H1 (cell line): Measurements from ENCODE around the gene SLC37A1. TPM values are rescaled to one million over a fixed set of nuclear protein-coding genes. Genes with fewer than 3 reads are reported as not detected.

Experiments
- BACH1 ChIP-seq: IDR thresholded peaks from 2 replicates; pipeline ENCODE4 v1.6.1; 2012; ENCODE audit warnings: low read length, improper control_type of control experiment
- GABPA ChIP-seq: IDR thresholded peaks from 2 replicates; pipeline ENCODE4 v1.6.1; 2011; ENCODE audit warnings: mild to moderate bottlenecking, low read length, moderate library complexity, borderline replicate concordance; ENCODE audit not compliant: insufficient read depth
- SAP30 ChIP-seq: fragments of 300-600 bp; sonication (generic); IDR thresholded peaks from 2 replicates; pipeline ENCODE4 v1.7.1; 2012; ENCODE audit warnings: low read length, moderate library complexity, mild to moderate bottlenecking, inconsistent platforms; ENCODE audit not compliant: insufficient read depth, insufficient replicate concordance
- SIX5 ChIP-seq: IDR thresholded peaks from 2 replicates; pipeline ENCODE4 v1.6.1; 2011; ENCODE audit warnings: mild to moderate bottlenecking, low read depth, low read length
- SP1 ChIP-seq: IDR thresholded peaks from 2 replicates; pipeline ENCODE4 v1.6.1; 2011; ENCODE audit warnings: low read depth, low read length
- SRF ChIP-seq: IDR thresholded peaks from 2 replicates; pipeline ENCODE4 v1.6.1; 2011; ENCODE audit warnings: mild to moderate bottlenecking, low read depth, low read length, moderate library complexity
- TAF1 ChIP-seq: IDR thresholded peaks from 2 replicates; pipeline ENCODE4 v1.6.1; 2011; ENCODE audit warnings: mild to moderate bottlenecking, low read depth, low read length
- TBP ChIP-seq: IDR thresholded peaks from 2 replicates; pipeline ENCODE4 v1.6.1; 2011; ENCODE audit warnings: low read depth, low read length, improper control_type of control experiment
- YY1 ChIP-seq: IDR thresholded peaks from 2 replicates; pipeline ENCODE4 v1.6.1; 2011; ENCODE audit warnings: low read depth, mild to moderate bottlenecking, low read length
- polyA plus RNA-seq, 7 experiments: library from polyadenylated mRNA; depleted of rRNA in 3 of 7; stranded (reverse) in 5 of 7; unstranded in 2 of 7; fragments of >200 nt in 5 of 7; fragments of 200-250 nt in 2 of 7; gene quantifications; 1 replicate in 5 of 7; 2 replicates in 1 of 7; 4 replicates in 1 of 7; pipeline versions ENCODE4 v1.2.1 to v1.2.3, GENCODE V29; 2011 to 2013; ENCODE audit warnings: missing spikeins in 2 of 7, mixed read lengths in 2 of 7
- total RNA-seq: library from RNA; stranded (reverse); fragmentation: NEBNext Ultra II Directional; extraction: Animal tissue kit (Norgen Biotek cat#: 25700); gene quantifications from 2 replicates; pipeline ENCODE4 v1.2.1, GENCODE V29; 2021
- TF ChIP-seq, protein P1 (sequence below): fragments of 300-600 bp; sonication (generic); IDR thresholded peaks from 2 replicates; pipeline ENCODE4 v1.7.1; 2012; ENCODE audit warnings: low read length, moderate library complexity, mild to moderate bottlenecking, inconsistent platforms; ENCODE audit not compliant: insufficient replicate concordance
- TF ChIP-seq, protein P2 (sequence below): IDR thresholded peaks from 2 replicates; pipeline ENCODE4 v1.6.1; 2011; ENCODE audit warnings: low read length, improper control_type of control experiment

The SLC37A1 gene
- total and polyA plus RNA-seq, 2 of the 8 experiments (the other 6 are each of a cell fraction or from before 2014, with no cell fraction given): 15.6 to 30.9 TPM

DNA sequence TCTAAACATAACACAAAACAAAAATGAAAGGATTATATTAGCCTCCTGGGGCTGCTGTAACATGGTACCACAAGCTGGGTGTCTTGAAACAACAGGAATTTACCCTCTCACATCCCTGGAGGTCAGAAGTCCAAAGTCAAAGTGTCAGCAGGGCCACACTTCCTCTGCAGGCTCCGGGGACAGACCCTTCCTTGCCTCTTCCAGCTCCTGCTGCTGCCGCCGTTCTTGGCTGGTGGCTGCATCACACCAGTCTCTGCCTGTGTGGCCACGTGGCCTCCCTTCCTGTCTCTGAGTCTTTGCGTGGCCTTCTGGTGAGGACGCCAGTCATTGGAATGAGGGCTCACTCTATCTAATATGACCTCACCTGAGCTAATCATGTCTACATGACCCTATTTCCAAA lies 8.2 kb downstream of the SLC37A1 start (continued):
- TF ChIP-seq, protein P1, sequence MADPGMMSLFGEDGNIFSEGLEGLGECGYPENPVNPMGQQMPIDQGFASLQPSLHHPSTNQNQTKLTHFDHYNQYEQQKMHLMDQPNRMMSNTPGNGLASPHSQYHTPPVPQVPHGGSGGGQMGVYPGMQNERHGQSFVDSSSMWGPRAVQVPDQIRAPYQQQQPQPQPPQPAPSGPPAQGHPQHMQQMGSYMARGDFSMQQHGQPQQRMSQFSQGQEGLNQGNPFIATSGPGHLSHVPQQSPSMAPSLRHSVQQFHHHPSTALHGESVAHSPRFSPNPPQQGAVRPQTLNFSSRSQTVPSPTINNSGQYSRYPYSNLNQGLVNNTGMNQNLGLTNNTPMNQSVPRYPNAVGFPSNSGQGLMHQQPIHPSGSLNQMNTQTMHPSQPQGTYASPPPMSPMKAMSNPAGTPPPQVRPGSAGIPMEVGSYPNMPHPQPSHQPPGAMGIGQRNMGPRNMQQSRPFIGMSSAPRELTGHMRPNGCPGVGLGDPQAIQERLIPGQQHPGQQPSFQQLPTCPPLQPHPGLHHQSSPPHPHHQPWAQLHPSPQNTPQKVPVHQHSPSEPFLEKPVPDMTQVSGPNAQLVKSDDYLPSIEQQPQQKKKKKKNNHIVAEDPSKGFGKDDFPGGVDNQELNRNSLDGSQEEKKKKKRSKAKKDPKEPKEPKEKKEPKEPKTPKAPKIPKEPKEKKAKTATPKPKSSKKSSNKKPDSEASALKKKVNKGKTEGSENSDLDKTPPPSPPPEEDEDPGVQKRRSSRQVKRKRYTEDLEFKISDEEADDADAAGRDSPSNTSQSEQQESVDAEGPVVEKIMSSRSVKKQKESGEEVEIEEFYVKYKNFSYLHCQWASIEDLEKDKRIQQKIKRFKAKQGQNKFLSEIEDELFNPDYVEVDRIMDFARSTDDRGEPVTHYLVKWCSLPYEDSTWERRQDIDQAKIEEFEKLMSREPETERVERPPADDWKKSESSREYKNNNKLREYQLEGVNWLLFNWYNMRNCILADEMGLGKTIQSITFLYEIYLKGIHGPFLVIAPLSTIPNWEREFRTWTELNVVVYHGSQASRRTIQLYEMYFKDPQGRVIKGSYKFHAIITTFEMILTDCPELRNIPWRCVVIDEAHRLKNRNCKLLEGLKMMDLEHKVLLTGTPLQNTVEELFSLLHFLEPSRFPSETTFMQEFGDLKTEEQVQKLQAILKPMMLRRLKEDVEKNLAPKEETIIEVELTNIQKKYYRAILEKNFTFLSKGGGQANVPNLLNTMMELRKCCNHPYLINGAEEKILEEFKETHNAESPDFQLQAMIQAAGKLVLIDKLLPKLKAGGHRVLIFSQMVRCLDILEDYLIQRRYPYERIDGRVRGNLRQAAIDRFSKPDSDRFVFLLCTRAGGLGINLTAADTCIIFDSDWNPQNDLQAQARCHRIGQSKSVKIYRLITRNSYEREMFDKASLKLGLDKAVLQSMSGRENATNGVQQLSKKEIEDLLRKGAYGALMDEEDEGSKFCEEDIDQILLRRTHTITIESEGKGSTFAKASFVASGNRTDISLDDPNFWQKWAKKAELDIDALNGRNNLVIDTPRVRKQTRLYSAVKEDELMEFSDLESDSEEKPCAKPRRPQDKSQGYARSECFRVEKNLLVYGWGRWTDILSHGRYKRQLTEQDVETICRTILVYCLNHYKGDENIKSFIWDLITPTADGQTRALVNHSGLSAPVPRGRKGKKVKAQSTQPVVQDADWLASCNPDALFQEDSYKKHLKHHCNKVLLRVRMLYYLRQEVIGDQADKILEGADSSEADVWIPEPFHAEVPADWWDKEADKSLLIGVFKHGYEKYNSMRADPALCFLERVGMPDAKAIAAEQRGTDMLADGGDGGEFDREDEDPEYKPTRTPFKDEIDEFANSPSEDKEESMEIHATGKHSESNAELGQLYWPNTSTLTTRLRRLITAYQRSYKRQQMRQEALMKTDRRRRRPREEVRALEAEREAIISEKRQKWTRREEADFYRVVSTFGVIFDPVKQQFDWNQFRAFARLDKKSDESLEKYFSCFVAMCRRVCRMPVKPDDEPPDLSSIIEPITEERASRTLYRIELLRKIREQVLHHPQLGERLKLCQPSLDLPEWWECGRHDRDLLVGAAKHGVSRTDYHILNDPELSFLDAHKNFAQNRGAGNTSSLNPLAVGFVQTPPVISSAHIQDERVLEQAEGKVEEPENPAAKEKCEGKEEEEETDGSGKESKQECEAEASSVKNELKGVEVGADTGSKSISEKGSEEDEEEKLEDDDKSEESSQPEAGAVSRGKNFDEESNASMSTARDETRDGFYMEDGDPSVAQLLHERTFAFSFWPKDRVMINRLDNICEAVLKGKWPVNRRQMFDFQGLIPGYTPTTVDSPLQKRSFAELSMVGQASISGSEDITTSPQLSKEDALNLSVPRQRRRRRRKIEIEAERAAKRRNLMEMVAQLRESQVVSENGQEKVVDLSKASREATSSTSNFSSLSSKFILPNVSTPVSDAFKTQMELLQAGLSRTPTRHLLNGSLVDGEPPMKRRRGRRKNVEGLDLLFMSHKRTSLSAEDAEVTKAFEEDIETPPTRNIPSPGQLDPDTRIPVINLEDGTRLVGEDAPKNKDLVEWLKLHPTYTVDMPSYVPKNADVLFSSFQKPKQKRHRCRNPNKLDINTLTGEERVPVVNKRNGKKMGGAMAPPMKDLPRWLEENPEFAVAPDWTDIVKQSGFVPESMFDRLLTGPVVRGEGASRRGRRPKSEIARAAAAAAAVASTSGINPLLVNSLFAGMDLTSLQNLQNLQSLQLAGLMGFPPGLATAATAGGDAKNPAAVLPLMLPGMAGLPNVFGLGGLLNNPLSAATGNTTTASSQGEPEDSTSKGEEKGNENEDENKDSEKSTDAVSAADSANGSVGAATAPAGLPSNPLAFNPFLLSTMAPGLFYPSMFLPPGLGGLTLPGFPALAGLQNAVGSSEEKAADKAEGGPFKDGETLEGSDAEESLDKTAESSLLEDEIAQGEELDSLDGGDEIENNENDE: no peak
- TF ChIP-seq TAF1 (no peak), SAP30 (no peak), BACH1 (no peak), GABPA (no peak), SIX5 (no peak), SRF (no peak), SP1 (no peak), YY1 (no peak), TBP (no peak)
- TF ChIP-seq, protein P2, sequence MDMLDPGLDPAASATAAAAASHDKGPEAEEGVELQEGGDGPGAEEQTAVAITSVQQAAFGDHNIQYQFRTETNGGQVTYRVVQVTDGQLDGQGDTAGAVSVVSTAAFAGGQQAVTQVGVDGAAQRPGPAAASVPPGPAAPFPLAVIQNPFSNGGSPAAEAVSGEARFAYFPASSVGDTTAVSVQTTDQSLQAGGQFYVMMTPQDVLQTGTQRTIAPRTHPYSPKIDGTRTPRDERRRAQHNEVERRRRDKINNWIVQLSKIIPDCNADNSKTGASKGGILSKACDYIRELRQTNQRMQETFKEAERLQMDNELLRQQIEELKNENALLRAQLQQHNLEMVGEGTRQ: no peak
